GM18873 (cell line): ENCODE results near the gene HDGFL2.

Experiments used
- ATAC-seq: cut with Tn5 transposase; IDR thresholded peaks from one replicate; pipeline ENCODE4 v1.9.1; 2021; ENCODE audit warnings: mild to moderate bottlenecking, moderate library complexity, moderate number of reproducible peaks; ENCODE audit not compliant: unreplicated experiment, low FRiP score

Gene HDGFL2

GRCh38 chr19:4548238-4548584 is 76.1 kb downstream of the HDGFL2 start:
- no peak for ATAC-seq

- ATAC-seq: no peak
Observed at GRCh38 chr19:4550018-4550417, 77.9 kb downstream of the HDGFL2 start.

GRCh38 chr19:4550479-4551050 is 78.5 kb downstream of the HDGFL2 start:
- no peak for ATAC-seq
